NCI-H774 (cell line): Measurements from ENCODE around the gene BRIX1.

ENCODE experiments used
- DNase-seq: peaks from one replicate; lab custom pipeline; 2025; lab: John Stamatoyannopoulos, UW

Gene BRIX1, protein sequence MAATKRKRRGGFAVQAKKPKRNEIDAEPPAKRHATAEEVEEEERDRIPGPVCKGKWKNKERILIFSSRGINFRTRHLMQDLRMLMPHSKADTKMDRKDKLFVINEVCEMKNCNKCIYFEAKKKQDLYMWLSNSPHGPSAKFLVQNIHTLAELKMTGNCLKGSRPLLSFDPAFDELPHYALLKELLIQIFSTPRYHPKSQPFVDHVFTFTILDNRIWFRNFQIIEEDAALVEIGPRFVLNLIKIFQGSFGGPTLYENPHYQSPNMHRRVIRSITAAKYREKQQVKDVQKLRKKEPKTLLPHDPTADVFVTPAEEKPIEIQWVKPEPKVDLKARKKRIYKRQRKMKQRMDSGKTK

DNA sequence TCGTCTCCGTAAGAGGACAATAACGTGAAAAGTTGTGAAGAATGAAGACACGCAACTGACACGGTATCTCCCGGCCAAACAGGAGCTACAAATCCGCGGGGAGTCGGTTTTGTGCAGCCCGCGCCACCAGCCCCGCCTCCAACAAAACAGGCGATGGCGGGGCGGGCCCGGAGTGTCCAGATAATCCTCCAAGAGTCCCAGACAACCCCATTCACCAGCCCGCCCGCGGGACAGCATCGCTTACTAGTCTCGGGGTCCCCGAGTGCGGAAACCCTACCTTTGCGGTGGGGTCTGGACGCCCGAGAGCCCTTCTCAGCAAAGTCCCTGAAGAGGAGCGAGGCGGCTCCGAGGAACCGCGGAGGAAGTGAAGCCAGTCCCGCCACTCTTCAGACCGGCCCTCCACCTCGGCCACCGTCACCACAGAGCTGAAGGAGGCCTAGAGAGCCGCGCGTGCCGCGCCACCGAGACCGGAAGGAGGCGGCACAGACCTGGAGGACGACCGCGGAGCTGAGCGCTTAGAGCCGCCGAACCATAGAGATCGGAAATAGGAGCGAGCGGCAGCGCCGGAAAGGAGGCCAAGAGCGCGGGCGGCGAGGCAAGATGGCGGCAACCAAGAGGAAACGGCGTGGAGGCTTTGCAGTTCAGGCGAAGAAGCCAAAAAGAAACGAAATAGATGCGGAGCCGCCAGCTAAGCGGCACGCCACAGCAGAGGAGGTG is at the start of gene BRIX1, which contains the start of gene RAD1:
BRIX1 (plus strand) TSS at position 573 of the 717 bp plus-strand sequence; CDS start at position 601, 28 bp downstream.
RAD1 (minus strand) TSS at position 366 of the 717 bp plus-strand sequence. CDS start 612 bp downstream, outside the sequence.
- DNase-seq = peak; percentile 99

DNA sequence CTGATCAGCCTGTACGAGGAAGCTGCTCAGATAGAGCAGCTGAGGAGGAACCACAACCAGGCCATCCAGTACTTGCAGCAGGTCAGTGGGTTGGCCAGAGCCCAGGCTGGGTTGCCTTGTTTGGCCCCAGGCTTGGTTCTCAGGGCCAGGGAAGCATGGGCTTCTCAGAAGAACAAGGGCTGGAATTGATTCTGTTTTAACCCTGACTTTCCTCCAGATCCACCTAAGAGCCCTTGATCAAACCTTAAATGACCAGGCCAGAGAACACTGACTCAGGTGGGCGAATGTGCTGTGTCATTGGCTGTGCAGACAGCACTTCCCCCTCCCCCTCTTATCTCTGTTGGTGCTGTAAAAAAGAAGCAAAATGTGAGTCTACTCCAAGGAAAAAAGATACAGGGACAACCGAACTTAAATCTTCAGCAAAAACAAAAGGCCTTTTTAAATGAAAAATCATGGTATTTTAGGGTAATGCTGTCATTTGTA is 48.5 kb upstream of the BRIX1 start:
- DNase-seq = no peak

DNA sequence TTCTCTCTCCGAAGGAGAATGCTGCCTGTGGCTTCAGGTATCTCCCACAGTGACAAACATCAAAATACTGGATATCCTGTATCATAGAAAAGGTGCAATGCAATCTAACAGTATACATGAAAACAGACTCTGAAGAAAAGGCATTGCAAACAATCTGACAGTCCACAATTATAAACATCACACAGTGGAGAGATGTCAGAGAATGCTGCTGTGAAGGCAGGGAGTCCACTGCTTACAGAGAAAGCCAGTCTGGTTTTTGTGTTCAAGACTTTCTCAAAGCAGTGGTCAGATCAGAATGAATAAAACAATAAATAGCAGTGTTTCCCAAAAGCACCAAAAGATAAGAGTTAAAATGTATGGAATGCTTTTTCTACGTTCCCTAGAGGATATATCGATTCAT is 47.9 kb upstream of the BRIX1 start:
- DNase-seq = no peak

DNA sequence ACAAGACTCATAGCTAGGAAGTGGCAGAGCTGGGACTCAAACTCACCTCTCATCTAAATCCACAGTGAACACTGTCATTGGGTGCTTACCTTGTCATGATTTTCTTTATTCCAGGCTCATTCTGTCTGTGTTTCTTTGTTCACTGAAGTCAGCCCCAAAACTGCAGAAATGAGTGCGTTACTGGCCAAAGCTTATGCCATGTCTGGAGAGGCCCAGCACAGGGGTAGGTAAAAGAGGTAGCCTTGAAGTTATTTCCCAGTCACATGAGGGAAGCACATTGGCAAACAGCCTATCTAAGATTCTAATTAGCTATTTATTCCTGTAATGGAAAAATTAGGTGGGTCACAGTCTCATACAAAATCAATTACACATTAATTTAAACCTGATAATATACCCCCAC is 46.7 kb upstream of the BRIX1 start:
- no peak for DNase-seq

DNA sequence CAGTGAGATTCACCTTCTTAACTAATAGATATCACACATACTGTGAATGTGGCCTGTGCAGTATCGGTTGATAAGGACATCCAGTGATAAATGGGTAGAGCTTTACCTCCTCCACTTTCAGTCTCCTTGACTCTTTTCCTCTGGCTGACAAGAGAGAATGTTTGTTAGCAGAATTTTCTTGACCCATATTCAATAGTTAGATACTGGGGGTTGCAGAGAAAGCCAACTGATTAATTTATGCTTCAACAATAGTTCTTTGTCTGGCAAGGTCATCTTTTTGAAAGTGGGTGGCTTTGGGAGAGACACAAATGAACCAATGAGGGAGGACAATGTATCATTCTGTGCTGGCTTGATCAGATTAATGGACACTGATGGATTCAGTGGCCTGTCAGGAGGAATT is 46.3 kb upstream of the BRIX1 start:
- DNase-seq = no peak

DNA sequence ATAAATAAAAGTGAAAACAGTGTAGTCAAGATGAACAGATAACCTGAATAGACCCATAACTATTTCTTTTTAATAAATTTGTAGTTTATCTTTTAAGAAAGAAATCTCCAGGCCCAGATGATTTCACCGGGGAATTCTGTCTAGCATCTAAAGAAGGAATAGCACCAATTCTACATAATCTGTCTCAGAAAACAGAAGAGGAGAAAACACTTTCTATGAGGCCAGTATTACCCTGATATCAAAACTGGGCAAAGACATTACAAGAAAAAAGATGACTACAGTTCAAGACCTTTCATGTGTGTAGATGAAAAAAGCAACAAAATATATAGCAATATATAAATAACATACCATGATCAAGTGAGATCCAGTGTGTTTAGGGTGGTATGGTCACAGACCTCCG is 45.1 kb upstream of the BRIX1 start:
- no peak for DNase-seq

DNA sequence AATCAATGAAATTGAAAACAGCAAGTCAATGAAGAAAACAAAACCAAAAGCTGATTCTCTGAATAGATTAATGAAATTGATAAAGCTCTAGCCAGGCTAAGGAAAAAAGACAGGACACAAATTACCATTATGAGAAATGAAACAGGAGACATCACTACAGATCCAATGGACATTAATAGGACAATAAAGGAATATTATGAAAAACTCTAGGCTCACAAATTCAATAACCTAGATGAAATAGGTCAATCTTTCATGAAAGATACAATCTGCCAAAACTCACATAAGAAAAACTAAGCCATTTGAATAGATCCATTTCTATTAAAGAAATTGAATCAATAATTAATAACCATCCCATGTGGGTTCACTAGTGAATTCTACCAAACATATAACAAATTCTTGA is 39.2 kb upstream of the BRIX1 start:
- DNase-seq = no peak

DNA sequence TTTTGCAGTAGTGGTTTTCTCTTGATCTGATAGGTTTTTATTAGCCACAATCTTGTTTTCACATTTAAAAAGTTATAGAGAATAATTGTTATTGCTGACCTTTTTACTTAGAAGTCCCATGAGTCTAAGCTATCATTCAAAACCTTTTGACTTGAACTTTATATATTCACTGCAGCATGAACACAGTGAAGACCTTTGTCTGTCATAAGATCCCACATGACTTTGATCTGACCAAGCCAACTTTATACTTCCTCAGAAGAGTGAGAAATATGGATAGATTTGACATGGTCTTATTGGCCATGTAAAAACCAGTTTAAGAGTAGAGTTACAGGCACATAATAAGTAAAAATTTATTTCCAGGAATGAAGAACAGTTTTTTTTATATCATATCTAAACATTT is 34.3 kb upstream of the BRIX1 start:
- no peak for DNase-seq

DNA sequence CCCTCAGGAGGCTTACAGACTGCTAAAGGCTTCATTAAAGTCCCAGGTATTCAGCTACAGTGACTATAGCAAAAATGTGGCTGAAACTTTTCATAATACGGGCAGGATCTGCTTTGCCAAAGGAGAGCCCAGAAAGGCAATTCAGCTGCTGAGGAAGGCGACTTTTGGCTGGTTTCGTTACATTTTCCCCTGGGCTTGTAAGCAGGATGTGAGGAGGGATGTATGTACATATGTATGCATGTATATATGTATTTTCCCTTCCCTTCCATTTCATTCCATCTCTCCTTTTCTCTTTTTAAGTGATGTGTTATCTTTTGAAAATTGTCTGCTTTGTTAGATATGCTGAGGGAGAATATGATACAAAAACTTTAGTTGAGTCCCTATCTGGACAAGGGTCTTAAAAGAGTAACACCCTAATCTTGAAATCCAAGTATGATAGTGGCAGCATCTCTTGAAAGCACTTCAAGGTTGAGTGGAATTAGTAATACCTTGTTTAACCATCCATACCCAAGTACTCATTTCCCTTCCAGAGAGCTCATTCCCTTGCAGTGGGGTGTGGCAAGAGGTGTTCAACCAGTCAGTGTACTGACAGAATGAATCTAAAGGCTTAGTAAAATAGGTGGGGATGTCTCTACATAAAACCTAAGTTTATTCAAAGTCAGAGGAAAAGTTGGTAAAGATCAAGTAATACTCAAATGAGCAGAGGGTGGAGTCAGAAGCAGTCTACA is 29.0 kb upstream of the BRIX1 start:
- DNase-seq = no peak

DNA sequence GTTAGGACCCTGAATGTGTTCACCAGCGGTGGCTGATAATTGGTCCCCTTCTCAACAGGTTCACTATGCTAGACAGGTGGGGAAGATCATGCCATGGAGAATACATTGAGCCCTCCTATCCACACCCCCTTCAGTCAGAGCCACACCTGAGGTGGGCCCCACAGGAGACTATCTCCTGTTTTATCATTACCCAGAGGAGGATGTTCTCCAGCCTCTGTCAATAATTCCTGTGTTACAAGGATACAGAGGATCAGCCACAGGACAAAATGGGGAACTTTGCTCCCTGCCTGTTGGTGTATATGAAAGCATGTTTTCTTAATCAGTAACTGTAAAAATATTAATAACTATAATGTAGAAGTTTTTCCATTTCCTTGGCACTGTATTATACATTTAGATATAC is 26.1 kb upstream of the BRIX1 start:
- DNase-seq = no peak

DNA sequence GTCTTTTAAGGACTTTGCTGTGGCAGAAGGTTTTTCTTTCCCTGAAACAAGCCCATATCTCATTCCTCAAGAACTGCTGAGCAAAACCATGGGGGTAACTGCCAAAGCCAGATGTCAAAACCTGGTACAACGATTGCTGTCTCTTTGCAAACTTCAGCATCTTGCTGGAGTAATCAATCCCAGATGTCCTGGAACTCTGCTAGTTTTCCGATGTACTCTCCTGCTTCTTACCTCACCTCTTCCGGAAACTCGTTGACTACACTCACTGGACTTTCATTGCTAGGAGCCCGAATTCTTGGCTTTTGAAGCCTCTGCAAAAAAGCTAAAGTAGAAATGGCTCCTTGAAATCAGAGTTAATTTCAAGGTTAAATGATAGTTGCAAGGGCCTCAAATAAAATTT is 23.5 kb upstream of the BRIX1 start:
- no peak for DNase-seq

DNA sequence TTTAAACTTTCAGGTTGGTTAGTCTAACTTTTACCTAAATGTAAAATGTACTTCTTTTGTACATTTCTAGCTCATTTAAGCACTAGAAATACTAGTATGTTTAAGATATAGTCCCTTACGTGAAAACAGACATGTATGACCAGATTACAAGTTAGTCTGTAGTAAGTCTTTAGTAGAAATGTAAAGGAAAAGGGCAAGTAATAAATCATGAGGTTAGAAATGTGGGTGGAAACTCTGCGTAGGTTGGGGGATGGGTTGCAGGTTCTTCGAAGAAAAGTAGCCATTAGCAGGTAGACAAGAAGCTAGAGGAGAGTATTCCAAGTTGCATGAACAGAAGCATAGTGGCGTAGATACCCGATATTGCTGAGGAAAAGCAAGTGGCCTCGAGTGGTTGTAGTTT is 23.1 kb upstream of the BRIX1 start:
- DNase-seq = no peak

DNA sequence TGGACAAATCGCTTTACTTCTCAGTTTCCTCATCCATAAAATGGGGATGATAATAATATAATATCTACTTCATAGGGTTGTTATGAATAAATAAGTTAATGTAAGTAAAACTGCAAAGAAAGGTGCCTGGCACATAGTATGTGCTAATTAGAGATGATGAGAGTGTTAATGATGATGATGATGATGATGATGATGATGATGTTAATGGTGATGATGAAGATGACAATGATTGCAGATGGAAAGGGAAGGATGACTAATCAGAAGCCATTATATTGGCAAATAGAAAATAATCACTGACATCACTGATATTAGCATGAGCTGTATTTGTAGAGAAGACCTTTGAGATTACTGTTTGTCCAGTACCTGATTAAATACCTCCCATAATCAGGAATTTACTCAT is 20.8 kb upstream of the BRIX1 start:
- DNase-seq = no peak

DNA sequence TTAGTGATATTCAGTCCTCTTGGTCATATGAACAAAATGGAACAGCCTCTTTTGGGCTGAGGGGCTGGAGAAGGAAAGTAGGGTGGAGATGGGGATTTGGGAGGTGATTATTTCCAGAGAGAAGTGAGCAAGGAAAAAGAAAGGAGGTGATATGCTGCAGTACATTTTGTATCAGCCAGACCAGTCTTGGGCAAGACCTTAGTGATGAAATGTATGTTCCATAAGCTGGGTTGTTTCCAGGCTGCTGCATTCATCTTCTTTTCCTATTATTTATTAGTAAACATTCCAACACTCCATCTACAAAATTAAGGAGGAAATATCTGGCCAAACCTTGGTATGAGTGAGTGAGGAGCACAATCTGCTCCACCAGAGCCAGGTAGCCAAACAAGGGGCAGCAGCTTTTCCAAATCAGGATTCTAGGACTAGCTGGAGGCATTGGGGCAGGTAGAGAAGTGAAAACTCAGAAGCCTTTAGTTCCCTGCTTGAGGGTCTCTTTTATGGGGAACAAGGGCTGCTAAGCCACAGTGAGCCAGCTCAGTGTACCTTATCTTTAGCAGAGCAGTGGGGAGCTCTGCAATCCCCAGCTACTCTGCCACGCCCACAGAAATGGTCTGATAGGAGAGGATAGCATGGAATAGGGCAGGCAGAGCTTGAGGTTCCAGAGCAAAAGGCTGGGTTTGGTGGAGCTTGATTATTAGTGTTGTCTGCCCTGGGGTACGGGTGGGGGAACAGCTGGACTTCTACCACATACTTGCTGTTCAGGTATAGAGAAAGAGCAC is 19.7 kb upstream of the BRIX1 start:
- no peak for DNase-seq

DNA sequence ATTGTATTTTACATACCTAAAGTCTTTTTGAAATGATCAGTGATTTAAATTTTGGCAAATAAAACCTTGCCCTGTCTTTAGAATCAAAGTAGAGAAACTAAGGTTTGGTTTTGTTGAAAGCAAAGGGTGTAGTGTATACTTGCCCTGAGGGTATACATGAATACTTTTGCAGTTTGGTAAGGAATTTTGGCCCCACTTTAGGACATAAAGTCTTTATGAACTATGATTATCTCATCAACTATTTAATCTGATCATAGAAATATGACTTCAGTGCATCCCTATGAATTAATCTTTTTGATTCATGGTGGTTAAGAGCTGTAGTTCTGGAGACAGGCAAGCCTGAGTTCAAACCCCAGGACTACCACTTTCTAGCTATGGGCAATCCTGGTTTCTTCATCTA is 17.9 kb upstream of the BRIX1 start:
- no peak for DNase-seq

DNA sequence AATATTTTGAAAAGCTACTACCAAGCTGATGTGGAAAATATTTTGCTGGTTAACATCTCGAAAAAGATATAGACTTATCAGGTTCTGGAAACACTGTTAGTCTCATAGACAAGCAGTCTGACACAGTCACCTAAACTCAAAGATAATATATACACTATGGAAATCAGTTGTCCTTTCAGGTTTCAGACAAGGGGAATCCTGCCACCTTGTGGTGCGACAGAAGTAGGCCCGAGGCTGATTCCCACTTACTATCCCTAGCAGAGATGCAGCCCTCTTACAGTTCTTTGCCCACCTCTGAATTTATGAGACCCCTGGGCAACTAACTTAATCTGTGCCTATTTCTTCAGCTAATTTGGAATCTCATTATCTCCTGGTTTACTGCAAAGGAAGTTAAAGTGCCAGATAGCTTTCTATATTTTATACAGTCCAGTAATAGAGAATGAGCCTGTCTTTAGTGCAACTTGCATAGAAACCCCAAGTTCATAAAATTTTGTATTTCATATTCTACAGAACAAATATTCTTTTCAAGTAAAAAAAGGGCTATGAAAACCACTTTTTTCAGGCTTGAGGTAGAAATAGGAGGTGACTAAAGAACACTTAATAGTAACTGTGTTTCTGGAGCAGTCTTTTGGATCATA is 17.1 kb upstream of the BRIX1 start:
- peak; percentile 73 for DNase-seq

DNA sequence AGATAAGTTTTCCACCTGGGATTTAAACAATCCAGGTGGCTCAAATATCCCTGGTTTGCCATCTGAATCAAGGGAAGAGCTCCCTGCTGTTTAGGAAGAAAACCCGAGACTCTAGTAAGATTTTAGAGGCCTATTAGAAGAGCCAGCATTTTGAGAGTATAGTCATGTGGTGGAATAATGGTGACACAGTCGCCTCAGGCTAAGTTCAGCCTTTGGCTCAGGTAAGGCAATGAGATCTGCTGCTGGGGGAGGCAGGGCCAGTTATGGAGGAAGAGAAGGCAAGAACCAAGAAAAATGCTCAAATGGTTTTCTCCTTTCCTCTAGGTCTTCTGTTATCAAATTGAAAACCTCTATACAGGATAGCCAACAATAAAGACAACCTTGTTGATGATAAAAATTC is 16.4 kb upstream of the BRIX1 start:
- DNase-seq = no peak

DNA sequence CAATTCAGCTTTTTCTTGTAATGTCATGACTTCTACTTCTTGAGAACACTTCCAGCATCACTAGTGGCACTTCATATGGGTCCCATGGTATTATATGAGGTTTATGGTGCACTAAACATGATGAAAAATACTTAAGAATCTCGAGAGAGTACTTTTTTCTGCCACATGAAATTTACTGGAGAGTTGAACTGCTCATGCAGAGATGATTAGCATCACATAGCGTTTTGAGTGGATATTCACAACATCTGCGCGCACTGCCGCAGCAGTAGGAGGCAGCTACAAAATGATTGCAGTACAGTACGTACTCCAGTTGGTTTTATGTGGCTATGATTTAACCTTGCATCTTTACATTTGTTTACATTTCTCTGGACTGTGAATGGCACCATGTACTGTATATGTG is 14.9 kb upstream of the BRIX1 start:
- no peak for DNase-seq

DNA sequence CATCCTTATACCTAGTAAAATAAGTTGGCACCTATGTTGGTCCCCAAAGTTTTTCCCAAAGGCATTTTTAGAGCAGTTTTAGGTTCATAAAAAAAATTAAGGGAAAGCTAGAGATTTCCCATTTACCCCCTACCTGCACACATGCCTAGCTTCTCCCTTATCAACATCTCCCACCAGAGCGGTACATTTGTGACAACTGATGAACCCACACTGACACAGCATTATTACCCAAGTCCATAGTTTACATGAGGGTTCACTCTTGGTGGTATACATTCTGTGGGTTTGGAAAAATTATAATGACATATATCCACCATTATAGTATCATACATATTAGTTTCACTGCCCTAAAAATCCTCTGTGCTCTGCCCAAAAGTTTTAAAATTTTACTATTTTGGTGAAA is 12.3 kb upstream of the BRIX1 start:
- DNase-seq = no peak

DNA sequence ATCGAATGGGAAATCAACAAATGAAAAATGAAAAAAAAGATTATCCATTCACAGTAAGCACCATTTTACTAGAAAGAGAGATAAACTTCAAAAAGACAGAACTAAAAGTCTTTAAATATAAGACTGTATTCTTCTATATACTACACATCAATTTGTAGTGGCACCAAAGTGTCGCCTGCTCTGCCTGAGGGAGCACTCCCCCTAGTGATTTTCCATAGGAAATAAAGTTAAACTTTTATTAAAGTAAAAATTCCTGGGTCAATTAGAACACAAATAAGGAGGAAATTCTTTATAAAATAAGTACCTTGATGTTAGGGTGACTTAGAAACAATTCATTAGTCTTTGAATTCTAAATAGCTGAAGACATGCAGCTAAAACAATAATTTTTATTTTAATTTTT is 9.9 kb upstream of the BRIX1 start:
- DNase-seq = no peak

DNA sequence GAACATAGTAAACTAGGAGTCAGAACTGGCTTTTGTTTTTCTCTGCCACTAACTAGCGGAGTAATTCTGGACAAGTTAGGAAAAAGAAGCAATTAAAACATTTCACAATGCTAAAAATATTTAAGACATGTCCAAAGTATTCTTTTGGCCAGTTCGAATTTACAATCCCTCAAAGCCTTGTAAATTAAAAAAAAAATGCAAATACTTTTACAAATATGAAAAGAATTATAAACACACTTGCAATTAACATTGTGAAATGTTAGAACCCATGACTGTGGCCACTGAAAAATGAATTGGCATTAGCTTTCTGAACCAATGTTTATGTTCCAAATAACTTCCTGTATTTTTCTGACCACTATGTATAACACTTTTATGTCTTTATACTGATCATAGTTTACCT is 2.4 kb upstream of the BRIX1 start:
- DNase-seq = no peak
